ENCODE measurements around the gene TIMM13. TPM values are rescaled to one million over a fixed set of nuclear protein-coding genes. Genes with fewer than 3 reads are reported as not detected.

TIMM13 gene
- polyA plus RNA-seq, 4 donors = 93.2 to 160 (median 100) TPM

- Histone ChIP-seq H3K27me3 (ENCODE audit: control insufficient read depth in 3 of 3, insufficient read depth in 3 of 3, low read length in 3 of 3) (no peaks in the 10 kb centered on the region), H3K36me3 (ENCODE audit: control insufficient read depth in 3 of 3, insufficient read depth in 2 of 3, low read depth in 1 of 3, low read length in 3 of 3) (peaks cover 0 to 3% (median 0%) of the 10 kb centered on the region in 3 donors), H3K4me3 (ENCODE audit: low read depth in 1 of 3, low read length in 3 of 3) (no peak overlapping the region), H3K9me3 (ENCODE audit: control insufficient read depth in 2 of 2, insufficient read depth in 1 of 2, low read depth in 1 of 2, low read length in 1 of 2) (no peaks in the 10 kb centered on the region), H3K4me1 (ENCODE audit: control insufficient read depth in 3 of 3, insufficient read depth in 2 of 3, low read depth in 1 of 3, low read length in 2 of 3) (peaks cover 2 to 14% (median 5%) of the 10 kb centered on the region in 3 donors), H3K27ac (ENCODE audit: low read depth in 1 of 3, low read length in 2 of 3) (no peak overlapping the region)
- FAIRE-seq (no peak), DNase-seq (no peak)
- 87 to 96% (median 94%) methylated on average over 5 of the region's 5 CpGs for WGBS, 3 donors
Observed at GRCh38 chr19:2458054-2458453, 30.7 kb upstream of the TIMM13 start.

GRCh38 chr19:2457394-2458037, 30.1 kb upstream of the TIMM13 start:
- FAIRE-seq (no peak), DNase-seq (no peak)
- Histone ChIP-seq H3K9me3 (ENCODE audit: control insufficient read depth in 2 of 2, insufficient read depth in 1 of 2, low read depth in 1 of 2, low read length in 1 of 2) (no peaks in the 10 kb centered on the region), H3K4me1 (ENCODE audit: control insufficient read depth in 3 of 3, insufficient read depth in 2 of 3, low read depth in 1 of 3, low read length in 2 of 3) (peaks cover 2 to 14% (median 5%) of the 10 kb centered on the region in 3 donors), H3K27me3 (ENCODE audit: control insufficient read depth in 3 of 3, insufficient read depth in 3 of 3, low read length in 3 of 3) (no peaks in the 10 kb centered on the region), H3K4me3 (ENCODE audit: low read depth in 1 of 3, low read length in 3 of 3) (peak overlapping the region in 2 of 3 donors; percentile 29 to 32), H3K27ac (ENCODE audit: low read depth in 1 of 3, low read length in 2 of 3) (peak overlapping the region in 2 of 3 donors; percentile 56 to 69), H3K36me3 (ENCODE audit: control insufficient read depth in 3 of 3, insufficient read depth in 2 of 3, low read depth in 1 of 3, low read length in 3 of 3) (peaks cover 0 to 6% (median 0%) of the 10 kb centered on the region in 3 donors)
- WGBS, 3 donors = 82 to 90% (median 86%) methylated on average over 8 of the region's 8 CpGs

GRCh38 chr19:2455851-2456570, 28.6 kb upstream of the TIMM13 start:
- H3K4me3 ChIP-seq (ENCODE audit: low read depth in 1 of 3, low read length in 3 of 3) = peak overlapping the region; percentile 89 to 94 (median 90)
- H3K9me3 ChIP-seq (ENCODE audit: control insufficient read depth in 2 of 2, insufficient read depth in 1 of 2, low read depth in 1 of 2, low read length in 1 of 2) = no peaks in the 10 kb centered on the region
- no peaks in the 10 kb centered on the region for H3K27me3 ChIP-seq (ENCODE audit: control insufficient read depth in 3 of 3, insufficient read depth in 3 of 3, low read length in 3 of 3)
- DNase-seq (peak; percentile 27 to 51), FAIRE-seq (no peak)
- H3K4me1 ChIP-seq (ENCODE audit: control insufficient read depth in 3 of 3, insufficient read depth in 2 of 3, low read depth in 1 of 3, low read length in 2 of 3) = peaks cover 2 to 6% (median 5%) of the 10 kb centered on the region in 3 donors
- H3K27ac ChIP-seq (ENCODE audit: low read depth in 1 of 3, low read length in 2 of 3) = no peak overlapping the region
- peaks cover 0 to 17% (median 0%) of the 10 kb centered on the region in 3 donors for H3K36me3 ChIP-seq (ENCODE audit: control insufficient read depth in 3 of 3, insufficient read depth in 2 of 3, low read depth in 1 of 3, low read length in 3 of 3)
- 1% methylated on average over 52 to 62 of the region's 62 CpGs for WGBS, 3 donors

GRCh38 chr19:2454962-2455850, 27.8 kb upstream of the TIMM13 start:
- H3K9me3 ChIP-seq (ENCODE audit: control insufficient read depth in 2 of 2, insufficient read depth in 1 of 2, low read depth in 1 of 2, low read length in 1 of 2) = no peaks in the 10 kb centered on the region
- H3K4me1 ChIP-seq (ENCODE audit: control insufficient read depth in 3 of 3, insufficient read depth in 2 of 3, low read depth in 1 of 3, low read length in 2 of 3) = peaks cover 2 to 6% (median 5%) of the 10 kb centered on the region in 3 donors
- WGBS, 3 donors = 61 to 64% (median 61%) methylated on average over 13 to 14 of the region's 14 CpGs
- FAIRE-seq (no peak), DNase-seq (no peak)
- peaks cover 0 to 24% (median 0%) of the 10 kb centered on the region in 3 donors for H3K36me3 ChIP-seq (ENCODE audit: control insufficient read depth in 3 of 3, insufficient read depth in 2 of 3, low read depth in 1 of 3, low read length in 3 of 3)
- H3K4me3 ChIP-seq (ENCODE audit: low read depth in 1 of 3, low read length in 3 of 3) = peak overlapping the region; percentile 89 to 94 (median 90)
- no peak overlapping the region for H3K27ac ChIP-seq (ENCODE audit: low read depth in 1 of 3, low read length in 2 of 3)
- H3K27me3 ChIP-seq (ENCODE audit: control insufficient read depth in 3 of 3, insufficient read depth in 3 of 3, low read length in 3 of 3) = no peaks in the 10 kb centered on the region

GRCh38 chr19:2454199-2454961, 27.0 kb upstream of the TIMM13 start:
- no peak overlapping the region for H3K27ac ChIP-seq (ENCODE audit: low read depth in 1 of 3, low read length in 2 of 3)
- DNase-seq (no peak), FAIRE-seq (no peak)
- no peaks in the 10 kb centered on the region for H3K27me3 ChIP-seq (ENCODE audit: control insufficient read depth in 3 of 3, insufficient read depth in 3 of 3, low read length in 3 of 3)
- H3K4me1 ChIP-seq (ENCODE audit: control insufficient read depth in 3 of 3, insufficient read depth in 2 of 3, low read depth in 1 of 3, low read length in 2 of 3) = peaks cover 2 to 6% (median 5%) of the 10 kb centered on the region in 3 donors
- H3K9me3 ChIP-seq (ENCODE audit: control insufficient read depth in 2 of 2, insufficient read depth in 1 of 2, low read depth in 1 of 2, low read length in 1 of 2) = no peaks in the 10 kb centered on the region
- peaks cover 0 to 26% (median 0%) of the 10 kb centered on the region in 3 donors for H3K36me3 ChIP-seq (ENCODE audit: control insufficient read depth in 3 of 3, insufficient read depth in 2 of 3, low read depth in 1 of 3, low read length in 3 of 3)
- WGBS, 3 donors = 89 to 91% (median 90%) methylated on average over 19 of the region's 19 CpGs
- no peak overlapping the region for H3K4me3 ChIP-seq (ENCODE audit: low read depth in 1 of 3, low read length in 3 of 3)

GRCh38 chr19:2453431-2454025, 26.1 kb upstream of the TIMM13 start:
- H3K4me1 ChIP-seq (ENCODE audit: control insufficient read depth in 3 of 3, insufficient read depth in 2 of 3, low read depth in 1 of 3, low read length in 2 of 3) = peaks cover 2 to 6% (median 5%) of the 10 kb centered on the region in 3 donors
- no peak overlapping the region for H3K27ac ChIP-seq (ENCODE audit: low read depth in 1 of 3, low read length in 2 of 3)
- H3K9me3 ChIP-seq (ENCODE audit: control insufficient read depth in 2 of 2, insufficient read depth in 1 of 2, low read depth in 1 of 2, low read length in 1 of 2) = no peaks in the 10 kb centered on the region
- no peak for DNase-seq
- no peak overlapping the region for H3K4me3 ChIP-seq (ENCODE audit: low read depth in 1 of 3, low read length in 3 of 3)
- 91 to 96% (median 93%) methylated on average over 18 to 19 of the region's 19 CpGs for WGBS, 3 donors
- no peaks in the 10 kb centered on the region for H3K27me3 ChIP-seq (ENCODE audit: control insufficient read depth in 3 of 3, insufficient read depth in 3 of 3, low read length in 3 of 3)
- FAIRE-seq = no peak
- peaks cover 0 to 34% (median 0%) of the 10 kb centered on the region in 3 donors for H3K36me3 ChIP-seq (ENCODE audit: control insufficient read depth in 3 of 3, insufficient read depth in 2 of 3, low read depth in 1 of 3, low read length in 3 of 3)

GRCh38 chr19:2451741-2452140, 24.4 kb upstream of the TIMM13 start:
- DNase-seq = no peak
- Histone ChIP-seq H3K36me3 (ENCODE audit: control insufficient read depth in 3 of 3, insufficient read depth in 2 of 3, low read depth in 1 of 3, low read length in 3 of 3) (peaks cover 0 to 46% (median 0%) of the 10 kb centered on the region in 3 donors), H3K4me1 (ENCODE audit: control insufficient read depth in 3 of 3, insufficient read depth in 2 of 3, low read depth in 1 of 3, low read length in 2 of 3) (peaks cover 2 to 6% (median 5%) of the 10 kb centered on the region in 3 donors), H3K27ac (ENCODE audit: low read depth in 1 of 3, low read length in 2 of 3) (no peak overlapping the region), H3K9me3 (ENCODE audit: control insufficient read depth in 2 of 2, insufficient read depth in 1 of 2, low read depth in 1 of 2, low read length in 1 of 2) (no peaks in the 10 kb centered on the region), H3K27me3 (ENCODE audit: control insufficient read depth in 3 of 3, insufficient read depth in 3 of 3, low read length in 3 of 3) (no peaks in the 10 kb centered on the region), H3K4me3 (ENCODE audit: low read depth in 1 of 3, low read length in 3 of 3) (no peak overlapping the region)
- WGBS, 3 donors = 93 to 97% (median 95%) methylated on average over 17 to 18 of the region's 18 CpGs
- no peak for FAIRE-seq

Data from small intestine (tissue), 7 donors.